Hematopoietic multipotent progenitor cell (in vitro differentiated cells): ENCODE data around the gene DST. TPM values are rescaled to one million over a fixed set of nuclear protein-coding genes. Genes with fewer than 3 reads are reported as not detected.

Experiments
- DNase-seq, 3 donors: peaks; one replicate each; pipeline ENCODE4 v3.0.0-alpha.2; 2011 to 2015; ENCODE audit warnings: low read depth in 2 of 3, low spot score in 2 of 3
- total RNA-seq: library from RNA; depleted of rRNA; stranded (reverse); fragments of >200 nt; gene quantifications from one replicate; pipeline ENCODE4 v1.2.3, GENCODE V29; 2012

Gene DST
- total RNA-seq, 1 donor: 53.3 TPM

DNA sequence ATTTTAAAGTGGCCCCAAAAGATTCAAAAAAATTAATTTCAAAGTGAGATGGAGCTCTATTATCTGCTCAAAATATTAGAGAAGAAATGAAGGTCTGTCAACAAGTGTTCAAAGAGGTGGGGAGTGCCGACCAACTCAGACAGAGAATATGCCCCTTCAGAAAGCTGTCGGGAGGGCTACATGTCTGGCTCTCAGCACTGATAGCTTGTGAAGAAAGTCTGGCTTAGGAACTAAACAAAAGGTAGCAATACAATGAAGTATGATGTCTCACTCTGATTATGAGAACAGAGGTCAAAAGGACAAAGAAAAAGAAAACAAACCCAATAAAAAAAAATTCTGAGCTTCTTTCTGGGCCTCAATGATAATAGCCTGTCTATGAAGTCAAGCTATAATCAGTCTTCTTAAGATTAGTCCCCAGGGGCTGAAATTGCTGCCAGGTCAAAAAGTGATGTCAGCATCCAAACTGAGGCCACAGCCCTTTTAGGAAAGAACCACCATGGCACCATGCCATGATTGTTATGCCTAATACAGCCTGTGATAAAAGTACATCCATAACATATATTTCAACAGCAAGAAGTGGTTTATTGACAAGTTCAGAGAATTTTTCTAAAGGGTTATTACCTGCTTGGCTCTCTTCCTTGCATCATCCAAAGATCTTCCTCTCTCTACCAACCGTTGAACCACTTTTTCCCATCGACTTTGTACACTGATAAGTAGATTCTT, 150.9 kb downstream of the DST start:
- no peak for DNase-seq

DNA sequence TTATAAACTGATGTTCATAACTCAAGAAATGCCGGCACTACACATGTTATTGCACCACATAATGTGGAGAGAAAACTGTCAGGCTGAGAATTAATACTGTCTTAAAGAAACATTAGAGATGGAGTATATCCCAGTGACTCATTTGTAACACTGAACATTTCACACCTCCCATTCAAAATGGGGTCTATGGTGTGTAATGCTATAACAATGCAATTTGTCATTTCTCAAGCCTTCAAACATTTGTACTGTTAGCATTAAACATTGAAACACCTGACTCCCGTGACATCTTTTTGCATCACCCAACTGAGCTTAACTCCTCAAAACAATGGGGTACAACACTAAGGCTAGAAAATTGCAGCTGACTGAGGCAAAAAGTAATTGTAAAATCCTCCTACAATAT, 151.7 kb downstream of the DST start:
- DNase-seq: no peak

DNA sequence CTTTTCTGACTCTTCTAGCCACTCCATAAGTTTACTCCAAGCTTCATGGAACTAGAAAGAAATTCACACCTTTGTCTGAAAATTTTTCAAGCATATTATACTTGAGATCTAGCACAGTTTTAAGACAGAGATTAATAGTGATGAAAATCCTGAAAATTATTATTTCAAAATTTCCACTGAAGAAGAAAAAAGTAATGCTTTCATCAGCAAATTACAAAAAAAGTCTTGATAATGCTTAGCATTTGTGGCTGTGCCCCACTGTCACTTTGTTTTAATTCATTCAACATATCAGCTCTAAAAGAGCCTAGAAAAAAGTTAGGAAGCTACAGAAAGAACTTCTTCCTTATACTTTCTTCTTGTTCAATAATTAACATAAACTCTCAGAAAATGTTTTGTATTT, 153.1 kb downstream of the DST start:
- no peak for DNase-seq

DNA sequence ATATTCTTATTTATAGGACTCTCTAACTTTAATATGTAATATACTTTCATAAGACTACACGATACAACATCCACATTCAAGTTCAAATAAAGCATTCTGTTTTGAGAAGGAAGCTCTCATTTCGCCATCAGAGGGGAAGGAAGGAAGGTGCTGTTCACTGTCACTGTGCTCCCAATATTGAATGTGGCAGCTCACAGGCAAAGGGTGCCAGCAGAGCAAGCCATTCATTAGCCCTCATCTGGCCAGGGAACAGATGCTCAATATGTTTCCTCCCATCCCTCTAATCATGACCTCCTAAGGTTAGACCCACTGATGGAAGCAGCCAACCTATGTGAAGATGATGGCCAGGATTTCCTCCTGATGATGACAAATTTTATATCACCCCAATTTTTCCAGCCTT, 154.4 kb downstream of the DST start:
- DNase-seq: no peak

DNA sequence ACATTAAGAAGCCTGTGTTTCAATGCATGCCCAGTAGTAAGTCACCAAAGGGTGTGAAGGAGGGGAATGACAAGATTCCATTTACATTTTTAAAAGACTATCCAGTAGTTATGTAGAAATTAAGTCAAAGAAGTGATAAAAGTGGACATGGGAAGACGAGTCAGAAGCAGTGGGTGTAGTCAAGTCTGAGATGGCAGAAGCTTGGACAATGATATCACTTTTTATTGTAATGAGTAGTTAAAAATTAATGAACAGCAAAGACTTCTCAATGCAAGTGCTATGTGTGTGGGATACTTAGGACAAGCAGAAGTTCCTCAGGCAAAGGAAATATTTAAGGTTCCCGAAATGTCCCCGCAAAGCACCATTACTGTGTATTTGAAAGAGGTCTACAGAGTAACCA, 156.0 kb downstream of the DST start:
- DNase-seq: no peak

DNA sequence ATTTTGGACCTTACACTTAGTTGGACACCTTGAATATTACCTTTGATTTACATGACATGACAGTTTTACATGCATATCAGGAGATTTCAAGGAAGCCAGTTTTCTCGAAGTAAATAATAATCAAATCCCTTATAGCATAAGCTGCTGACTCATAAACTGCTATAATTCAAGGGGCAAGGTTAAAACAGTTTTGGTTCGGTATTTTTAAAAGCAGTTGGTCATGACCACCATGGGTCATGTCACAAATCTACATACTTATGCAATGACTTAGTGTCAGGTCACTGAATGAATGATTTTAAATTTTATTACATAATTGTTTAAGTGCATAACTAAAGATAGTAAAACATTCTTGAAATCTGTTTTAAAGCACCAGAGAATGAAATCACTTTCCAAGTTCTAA, 158.0 kb downstream of the DST start:
- DNase-seq: no peak

DNA sequence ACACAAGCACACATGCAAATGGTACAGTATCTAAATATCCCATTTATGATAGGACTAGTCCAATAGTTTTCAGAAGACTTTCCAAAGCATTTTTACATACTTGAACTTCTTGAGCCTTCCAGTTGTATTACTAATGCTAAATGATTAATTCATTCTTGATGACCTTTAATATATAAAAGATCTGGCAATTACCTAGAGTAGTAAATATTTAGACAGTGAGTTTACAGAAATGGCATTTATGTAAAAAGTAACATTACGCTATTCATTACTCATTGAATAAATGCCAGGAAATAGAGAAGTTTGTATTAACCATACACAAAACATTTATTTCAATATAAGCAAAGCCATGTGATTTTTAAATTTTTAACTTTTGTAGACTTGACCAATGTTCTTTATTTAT, 158.8 kb downstream of the DST start:
- DNase-seq: no peak

DNA sequence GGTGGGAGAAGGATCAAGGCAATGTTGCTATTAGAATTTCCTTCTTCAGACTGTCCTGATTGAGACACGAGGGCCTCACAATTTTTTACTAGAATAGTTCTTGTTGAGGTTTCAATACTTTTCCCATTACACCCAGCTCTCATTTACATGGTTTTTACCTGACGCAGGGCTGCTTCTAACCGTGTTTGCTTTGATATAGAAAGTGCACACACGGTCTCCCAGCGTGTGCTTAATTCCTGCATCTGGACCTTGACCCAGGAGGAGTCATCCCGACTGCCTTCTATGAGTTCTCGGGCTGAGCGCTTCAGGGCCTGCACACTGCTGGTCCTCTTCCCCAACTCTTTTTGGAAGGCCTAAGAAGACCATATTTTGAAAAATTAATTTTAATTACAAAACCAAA, 160.2 kb downstream of the DST start:
- no peak for DNase-seq

DNA sequence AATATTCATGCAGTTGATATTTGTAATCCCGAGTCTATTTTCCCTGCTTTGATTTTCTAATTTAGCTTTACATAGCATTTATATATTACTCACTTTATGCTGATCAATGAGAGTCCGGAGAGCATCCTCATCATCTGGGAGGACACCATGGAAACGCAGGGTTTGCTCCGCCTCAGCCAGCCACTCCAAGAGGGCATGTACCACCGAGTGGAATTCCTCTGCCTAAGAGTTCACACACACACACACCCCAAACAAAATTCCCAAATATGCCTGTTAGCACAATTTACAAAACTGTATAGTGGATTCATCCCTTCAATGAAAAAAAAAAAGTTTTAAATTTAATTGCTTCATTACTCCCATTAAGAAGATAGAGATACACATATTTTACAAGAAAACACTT, 160.7 kb downstream of the DST start:
- no peak for DNase-seq

DNA sequence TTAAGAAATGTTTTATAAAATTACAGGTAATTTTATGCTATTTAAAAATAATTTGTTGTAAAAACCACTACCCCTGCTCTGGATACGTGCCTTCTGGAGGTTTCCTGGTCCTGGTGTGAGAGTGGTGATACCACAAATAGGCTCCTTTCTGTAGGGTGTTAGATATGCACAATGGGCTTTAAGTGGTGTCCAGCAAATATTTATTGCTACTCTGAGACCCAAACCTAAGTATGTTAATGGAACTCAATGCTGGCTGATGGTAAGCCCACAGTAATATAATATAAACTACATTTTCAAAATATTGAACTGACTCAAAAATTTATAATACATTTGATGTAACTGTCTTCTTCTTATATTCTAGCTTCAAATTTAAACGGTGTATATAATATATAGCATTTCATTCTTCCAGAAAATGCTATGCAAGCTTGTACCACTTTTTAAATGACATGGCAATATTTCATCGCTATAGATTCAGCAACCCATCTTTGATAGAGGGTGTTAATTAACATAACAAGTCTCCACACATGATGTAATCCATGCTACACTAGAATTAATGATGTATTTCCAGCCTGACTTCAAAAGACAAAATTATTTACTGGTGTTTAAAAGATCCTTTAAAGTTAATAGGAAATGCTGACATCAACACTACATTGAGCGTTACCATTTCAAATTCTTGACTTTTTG, 161.9 kb downstream of the DST start:
- no peak for DNase-seq

DNA sequence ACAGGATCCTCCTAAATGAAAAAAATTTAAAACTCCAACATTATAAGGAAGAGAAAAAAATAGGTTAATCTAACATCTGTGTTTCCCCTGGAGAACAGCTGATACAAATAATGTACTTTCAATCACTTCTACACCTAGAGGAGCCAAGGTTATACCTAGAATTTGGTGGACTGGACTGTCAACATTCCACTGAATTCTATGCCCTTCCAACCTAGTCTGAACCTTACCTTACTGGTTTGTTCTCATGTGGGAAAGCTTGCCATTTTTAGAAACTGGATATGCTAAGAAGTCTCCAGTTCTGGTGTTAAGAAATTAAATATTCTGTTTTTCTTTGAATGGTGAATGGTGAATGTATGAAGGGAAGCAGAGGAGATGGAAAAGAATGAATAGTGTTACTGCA, 162.4 kb downstream of the DST start:
- no peak for DNase-seq

DNA sequence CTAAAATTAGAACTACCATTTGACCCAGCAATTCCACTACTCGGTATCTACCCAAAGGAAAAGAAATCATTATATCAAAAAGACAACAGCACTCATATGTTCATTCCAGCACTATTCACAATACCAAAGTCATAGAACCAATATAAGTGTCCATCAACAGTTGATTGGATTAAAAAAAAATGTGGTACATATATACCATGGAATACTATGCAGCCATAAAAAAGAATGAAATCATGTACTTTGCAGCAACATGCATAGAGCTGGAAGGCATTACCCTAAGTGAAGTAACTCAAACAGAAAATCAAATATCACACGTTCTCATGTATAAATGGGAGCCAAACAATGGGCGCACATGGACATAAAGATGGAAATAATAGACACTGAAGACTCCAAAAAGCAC, 163.3 kb downstream of the DST start:
- DNase-seq: no peak

DNA sequence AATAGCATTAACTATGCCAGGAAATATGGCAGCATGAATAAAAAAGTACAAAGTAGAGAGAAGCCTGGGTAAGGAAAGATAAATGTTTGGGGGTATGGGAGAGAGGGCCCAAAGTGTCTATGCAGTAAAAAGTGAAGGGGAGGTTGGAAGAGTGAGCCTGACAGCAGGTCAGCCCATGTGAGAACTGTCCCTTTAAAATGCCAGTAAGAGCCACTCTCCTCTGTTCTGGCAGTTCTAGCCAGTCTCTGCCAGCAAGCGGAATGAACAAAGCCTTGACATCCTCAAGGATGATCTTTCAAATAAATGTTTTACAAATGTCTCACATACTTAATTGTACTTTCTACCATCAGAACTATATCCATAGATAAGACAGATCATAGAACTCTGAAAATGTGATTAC, 164.5 kb downstream of the DST start:
- DNase-seq: no peak

DNA sequence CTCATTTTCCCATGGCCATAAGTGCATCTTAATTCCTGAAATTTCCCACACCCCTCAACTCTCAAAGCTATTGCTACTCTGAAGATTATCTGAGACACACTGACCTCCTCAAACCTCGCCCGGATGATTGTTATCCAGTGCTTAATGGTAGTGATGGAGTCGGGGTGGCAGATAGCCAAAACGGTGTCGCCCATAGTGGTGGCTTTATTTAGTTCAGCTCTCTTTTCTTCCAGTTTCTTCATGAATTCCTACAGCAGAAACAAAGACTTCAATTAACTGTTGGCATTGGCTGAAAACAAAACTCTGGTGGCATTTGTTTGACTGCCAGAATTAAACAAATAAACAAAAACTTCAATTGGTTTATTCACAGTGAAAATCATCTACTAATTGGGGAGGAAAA, 165.4 kb downstream of the DST start:
- no peak for DNase-seq

DNA sequence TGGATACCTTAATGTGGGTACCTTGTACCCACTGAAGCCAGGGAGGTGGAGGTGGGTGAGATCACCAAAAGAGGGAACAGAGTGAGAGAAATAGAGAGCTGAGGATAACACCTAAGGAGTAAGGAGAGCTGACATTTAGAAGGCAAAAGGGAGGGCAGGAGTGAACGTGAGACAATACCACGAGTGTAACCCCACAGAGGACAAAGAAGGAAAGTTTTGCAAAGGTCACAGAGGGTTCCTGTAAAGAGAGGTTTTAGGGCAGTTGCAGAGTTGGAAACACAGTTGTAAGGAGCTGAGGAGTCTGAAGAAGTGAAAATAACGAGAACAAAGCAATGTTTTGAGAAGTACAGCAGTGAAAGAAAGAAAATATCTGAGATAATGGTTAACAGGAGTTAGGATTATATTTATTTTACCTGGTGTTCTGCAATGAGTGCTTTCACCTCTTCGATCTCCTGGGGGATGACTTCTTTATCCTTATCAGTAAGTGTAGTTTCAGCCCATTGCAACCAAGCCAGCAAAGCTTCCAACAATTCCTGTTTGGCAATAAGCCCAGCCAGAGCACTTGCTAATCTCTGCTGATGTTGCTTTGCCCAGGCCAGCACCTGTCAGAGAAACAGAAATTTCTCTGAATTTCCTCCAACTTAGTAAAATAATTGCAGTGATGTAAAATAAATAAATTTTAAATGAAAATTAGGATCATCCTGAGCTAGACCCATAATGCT, 166.8 kb downstream of the DST start:
- DNase-seq: no peak

DNA sequence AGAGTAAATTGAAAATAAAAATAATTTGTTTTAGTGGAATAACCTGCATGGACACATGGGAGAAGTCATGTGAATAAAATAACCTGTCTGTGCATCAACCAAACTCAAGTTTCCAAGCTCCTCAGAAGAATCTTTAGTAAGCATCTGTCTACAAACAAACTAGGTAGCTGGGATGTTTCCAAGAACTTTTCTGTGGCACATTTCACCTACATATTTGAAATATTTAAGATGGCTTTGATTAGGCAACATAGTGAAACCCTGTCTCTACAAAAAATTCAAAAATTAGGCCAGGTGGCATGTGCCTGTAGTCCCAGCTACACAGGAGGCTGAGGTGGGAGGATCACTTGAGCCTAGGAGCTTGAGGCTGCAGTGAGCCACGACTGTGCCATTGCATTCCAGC, 168.2 kb downstream of the DST start:
- DNase-seq: no peak

DNA sequence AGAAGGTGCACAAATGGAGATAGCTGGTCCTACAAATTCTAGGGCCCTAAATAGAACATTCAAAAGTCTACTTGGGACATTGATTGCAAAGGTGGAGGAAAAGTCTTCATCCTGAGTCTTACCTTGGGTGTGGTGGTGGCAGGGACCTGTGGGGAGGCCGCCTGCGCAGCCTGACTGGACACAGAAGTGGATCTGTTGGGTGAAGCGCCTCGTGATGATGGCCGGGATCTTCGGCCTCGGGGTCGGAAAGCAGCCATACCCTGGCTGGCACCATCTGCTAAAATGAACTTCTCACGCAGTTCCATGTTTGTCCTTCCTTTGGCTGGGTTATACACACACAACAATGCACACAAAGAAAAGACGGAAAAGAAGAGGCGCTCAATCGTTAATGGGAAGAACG, 179.2 kb downstream of the DST start:
- DNase-seq: no peak

DNA sequence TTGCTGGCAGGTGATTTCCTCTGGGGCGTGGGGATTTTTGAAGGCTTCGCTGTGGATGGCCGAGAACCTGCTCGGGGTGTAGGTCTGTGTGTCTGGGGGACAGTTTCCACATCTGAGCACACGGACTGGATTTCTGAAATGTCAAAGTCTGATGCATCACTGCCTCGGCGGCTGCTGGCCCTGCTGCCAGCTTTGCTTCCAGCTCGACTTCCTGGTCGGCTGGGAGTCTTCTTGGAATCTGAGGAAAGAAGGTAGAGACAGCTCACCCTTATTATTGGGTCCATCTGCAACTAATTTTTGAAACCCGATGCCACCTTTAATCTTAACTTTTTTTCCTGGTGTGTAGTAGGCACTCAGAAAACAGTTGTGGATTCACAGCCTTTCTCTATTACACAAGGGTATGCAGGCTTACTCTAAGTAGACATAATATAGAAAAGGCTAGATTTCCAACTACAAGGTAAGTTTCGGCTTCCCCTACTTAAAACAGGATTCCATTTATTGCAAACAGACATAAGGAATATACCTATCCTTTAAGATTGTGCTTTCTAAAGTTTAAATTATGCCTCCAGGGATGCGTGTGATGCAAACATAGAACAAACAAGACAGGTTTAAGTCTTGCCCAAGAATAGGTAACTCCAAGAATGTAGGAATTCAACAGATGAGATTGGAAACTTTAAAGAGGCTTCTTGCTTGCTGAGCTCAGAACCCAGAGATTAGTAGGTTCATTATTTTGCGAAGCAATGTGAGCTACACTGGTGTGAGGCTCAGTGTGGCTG, 183.5 kb downstream of the DST start:
- DNase-seq: no peak

DNA sequence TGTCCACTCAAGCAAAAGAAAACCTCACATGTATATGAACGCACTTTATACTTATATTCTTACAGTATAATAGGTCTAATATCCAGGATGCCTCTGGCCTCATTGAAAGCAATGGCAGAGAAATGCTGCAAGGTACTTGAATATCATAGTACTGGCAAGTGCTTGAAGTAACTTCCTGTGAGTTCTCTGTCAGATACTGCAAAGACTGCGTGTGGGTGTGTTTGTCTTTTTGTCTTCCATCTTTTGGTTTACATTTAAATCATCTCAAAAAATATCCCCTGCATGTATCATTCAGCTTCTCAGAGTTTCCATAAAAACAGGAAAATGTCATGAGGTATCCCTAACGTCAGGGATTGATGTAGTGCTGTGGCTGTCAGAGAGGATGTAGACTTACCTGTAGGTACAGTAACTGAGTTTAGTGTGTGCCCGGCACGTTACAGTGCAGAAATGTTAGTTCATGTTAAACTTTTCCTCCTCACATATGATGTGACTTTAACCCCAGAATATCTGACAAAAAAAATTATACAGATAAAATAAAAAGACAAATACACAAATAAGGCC, 184.3 kb downstream of the DST start:
- DNase-seq: no peak

DNA sequence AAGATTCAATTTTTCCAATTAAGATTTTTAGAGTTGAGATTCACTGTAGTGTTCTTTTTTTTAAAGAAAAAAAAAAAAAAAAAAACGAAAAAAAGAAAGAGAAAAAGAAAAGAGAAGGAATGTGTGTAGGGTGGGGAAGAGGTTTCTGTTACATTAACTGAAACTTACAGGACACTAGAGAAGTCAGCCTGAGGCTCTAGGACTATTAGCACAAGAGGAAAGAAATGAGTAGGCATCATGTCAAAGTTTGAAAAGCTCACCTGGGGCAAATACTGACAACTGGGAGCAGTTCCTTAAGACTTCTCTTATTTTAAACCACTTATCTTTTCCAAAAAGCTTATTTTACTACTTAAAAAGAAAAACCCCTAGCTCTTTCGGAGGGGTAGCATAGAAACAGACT, 185.9 kb downstream of the DST start:
- DNase-seq: no peak
